ENCODE data around the gene ELF2.
"Not testable (repeated sequence)": the region's sequence is repeated elsewhere in the genome, so short reads cannot be mapped to it uniquely, and the experiment has no call there.

Gene ELF2

GRCh38 chr4:139184129-139184528 lies 7.1 kb upstream of the ELF2 start:
- DNase-seq = no peak

GRCh38 chr4:139177869-139178619 lies 1.0 kb upstream of the ELF2 start:
- DNase-seq = peak; percentile 91

GRCh38 chr4:139176302-139177048 lies 543 bp downstream of the ELF2 start:
- peak; percentile 54 for DNase-seq

DNA sequence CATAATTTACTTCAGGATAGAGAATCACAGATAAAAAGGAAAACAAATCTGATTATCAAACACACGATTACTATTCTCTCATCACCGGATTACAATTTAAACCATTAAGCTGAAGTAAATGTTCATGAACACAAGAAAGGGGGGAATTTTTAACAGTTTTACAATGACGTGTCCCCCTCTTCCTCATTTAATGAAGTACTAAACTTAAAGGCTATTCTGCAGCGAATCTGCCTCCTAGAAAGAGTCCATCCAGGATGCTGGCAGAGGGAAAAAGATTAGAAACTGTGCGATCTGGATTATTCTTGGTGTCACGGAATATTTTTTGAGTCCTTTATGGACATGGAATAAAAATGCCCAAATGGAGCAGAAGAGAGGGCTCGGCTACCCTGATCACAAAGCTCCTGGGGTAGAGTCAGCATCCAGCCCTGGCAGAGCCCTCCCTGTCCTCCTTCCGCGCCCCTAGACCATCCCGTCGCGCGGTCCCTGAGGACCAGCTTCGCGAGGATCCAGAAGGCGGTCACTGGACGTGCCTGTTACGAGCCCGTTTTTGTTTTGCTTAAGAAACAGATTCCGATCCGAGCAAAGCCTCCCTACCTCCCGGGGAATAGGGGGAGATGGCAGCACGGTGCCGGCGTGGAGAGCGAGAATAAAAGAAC lies 1.2 kb downstream of the ELF2 start:
- DNase-seq = no peak

DNA sequence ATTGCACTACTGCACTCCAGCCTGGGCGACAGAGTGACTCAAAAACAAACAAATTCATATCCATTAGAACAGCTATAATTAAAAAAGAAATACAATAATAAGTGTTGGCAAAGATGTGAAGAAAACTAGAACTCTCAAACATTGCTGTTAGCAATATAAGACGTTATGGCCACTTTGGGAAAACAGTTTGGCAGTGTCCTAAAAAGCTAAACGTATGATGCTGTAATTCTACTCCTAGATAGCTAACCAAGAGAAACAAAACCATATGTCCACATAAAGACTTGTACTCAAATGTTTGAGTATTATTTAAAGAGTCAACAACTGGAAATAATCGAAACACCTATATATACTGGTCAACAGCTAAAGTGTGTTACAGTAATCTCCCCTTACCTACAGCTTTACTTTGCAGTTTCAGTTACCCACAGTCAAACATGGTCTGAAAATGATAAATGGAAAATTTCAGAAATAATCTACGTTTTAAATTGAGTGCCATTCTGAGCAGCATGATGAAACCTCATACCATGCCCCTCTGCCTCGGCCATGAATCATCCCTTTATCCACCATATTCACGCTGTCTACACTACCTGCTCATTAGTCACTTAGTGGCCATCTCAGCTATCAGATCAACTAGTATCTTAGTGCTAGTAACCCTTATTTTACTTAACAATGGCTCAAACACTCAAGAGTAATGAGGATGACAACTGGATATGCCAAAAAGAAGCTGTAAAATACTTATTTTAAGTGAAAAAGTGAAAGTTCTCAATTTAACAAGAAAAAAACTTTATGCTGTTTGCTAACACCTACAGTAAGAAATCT lies 4.9 kb downstream of the ELF2 start:
- DNase-seq = peak; percentile 35

- no peak for DNase-seq
These were observed 6.1 kb downstream of the ELF2 start for GRCh38 chr4:139170932-139171331.

DNA sequence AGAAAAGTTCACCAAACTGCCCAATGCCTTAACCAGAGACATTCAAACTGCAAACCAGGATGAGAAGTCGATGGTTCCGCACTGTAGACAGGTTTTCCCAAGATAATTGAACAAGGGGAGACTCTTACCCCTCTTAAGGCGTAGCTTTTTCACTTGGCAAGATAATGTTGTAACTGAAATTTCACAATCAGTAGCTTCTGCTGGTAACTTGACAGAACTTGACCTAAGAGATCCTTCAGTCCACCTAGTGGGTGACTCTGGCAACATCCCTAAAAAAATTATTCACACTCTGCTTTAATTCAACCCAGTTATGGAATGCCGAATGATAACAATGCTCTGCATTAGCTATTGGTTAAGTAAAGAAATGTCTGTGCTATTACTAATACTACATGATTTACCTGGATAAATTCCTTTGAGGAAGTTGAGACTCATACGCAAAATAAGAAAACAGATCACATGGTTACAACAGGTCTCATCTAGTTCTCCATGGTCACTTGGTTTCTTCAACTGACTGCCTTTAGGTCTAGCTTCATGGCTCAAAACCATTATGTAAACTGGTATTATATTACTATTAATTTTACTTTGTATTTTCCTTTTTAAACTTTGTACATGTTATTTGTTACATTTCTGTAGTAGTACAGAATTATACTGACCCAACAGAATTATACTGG lies 9.1 kb downstream of the ELF2 start:
- no peak for DNase-seq

- DNase-seq = no peak
These were observed 12.3 kb downstream of the ELF2 start for GRCh38 chr4:139164731-139165130.

DNA sequence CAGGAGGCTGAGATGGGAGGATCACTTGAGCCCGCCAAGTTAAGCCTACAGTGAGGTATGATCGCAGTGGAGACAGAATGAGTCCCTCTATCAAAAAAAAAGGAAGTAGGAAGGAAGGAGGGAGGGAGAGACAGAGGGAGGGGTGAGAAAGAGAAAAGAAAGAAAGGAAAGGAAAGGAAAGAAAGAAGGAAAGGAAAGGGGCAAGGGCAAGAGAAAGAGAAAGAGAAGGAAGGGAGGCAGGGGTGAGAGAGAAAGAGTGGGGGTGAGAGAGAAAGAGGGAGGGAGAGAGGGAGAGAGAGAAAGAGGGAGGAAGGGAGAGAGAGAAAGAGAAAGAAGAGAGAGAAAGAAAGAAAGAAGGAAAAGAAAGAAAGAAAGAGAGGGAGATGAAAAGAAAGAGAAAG lies 13.2 kb downstream of the ELF2 start:
- DNase-seq = no peak

DNA sequence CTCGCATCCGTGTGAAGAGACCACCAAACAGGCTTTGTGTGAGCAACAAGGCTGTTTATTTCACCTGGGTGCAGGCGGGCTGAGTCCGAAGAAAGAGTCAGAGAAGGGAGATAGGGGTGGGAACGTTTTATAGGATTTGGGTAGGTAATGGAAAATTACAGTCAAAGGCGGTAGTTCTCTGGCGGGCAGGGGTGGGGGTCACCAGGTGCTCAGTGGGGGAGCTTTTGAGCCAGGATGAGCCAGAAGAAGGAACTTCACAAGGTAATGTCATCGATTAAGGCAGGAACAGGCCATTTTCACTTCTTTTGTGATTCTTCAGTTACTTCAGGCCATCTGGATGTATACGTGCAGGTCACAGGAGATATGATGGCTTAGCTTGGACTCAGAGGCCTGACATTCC lies 19.0 kb downstream of the ELF2 start:
- not testable (repeated sequence) for DNase-seq

DNA sequence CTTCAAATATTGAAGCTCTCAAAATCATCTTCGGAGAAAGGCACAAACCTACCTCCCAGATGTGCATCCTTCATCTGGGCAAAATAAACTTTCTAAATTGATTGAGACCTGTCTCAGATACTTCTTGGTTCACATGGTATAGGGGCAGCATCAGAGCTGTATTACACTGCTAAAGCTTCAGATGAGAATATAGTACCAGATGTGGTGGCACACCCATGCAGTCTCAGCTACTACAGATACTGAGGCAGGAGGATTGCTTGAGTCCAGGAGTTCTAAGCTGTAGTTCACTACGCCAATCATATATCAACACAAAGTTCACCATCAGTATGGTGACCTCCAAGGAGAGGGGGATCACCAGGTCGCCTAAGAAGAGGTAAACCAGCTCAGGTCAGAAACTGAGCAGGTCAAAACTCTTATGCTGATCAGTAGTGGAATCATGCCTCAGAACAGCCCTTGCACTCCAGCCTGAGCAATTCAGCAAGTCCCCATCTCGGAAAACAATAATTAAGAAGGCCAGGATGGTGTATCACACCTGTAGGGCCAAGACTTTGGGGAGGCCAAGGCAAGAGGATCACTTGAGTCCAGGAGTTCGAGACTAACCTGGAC lies 22.0 kb downstream of the ELF2 start:
- DNase-seq = no peak

DNA sequence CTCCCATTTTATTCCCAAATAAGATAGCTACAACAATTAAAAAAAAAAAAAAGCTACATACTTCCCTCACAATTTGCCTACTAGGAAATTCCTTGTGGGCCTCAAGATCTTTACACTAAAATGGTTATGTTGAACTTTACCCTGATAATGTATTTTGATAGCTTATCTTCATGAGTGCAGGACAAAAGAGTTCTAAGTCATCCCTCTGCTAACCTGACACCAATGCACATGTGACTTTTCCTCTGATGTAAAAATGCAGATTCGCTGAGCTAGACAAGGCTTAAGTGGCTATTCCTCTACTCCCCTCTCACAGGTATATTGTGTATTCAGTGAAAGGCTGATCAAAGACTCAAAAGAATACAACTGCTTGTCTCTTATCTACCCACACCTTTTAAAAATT lies 22.5 kb downstream of the ELF2 start:
- DNase-seq = no peak

DNA sequence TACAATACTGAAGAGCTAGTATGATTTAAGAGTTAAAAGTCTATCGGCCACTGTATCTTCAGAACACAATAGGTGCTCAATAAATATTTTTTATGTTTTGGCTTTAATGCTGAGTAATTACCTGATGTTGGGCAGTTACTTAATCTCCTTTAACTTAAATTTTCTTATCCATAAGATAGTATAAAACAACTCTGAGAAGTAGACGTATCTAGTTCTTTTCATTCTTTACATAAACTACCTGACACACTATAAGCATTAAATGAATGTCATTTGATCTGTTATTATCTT lies 22.9 kb downstream of the ELF2 start:
- DNase-seq = no peak

DNA sequence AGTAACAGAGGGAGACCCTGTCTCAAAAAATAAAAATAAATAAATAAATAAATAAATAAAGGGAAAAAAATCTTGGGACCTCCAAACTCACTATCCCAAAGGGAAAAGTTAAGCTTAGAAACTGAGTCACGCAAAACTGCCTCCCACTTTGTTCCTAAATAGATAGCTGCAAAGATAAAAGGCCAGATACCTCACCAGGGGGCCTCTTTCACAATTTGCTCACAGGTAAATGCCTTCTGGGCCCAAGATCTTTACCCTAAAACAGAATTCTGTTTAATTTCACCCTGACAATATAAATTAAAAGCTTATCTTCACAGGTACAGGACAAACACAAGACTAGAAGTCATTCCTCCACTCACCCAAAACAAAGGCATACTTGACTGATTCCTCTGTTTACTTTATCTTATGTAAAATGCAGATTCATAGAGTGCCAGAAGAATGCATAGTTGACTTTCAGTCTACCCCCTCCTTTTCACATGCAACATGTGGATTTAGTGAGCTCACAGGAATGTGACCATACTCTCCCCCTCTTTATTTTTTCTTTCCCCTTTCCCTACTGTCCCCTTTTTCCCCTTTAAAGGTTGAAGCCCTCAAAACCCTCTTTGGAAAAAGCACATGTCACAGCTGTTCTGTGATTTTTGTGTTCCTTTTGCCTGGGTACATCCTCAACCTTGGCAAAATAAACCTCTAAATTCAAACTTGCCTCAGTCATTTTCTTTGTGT lies 23.4 kb downstream of the ELF2 start:
- DNase-seq = no peak

- no peak for DNase-seq
These were observed 24.8 kb downstream of the ELF2 start for GRCh38 chr4:139152249-139152648.

- no peak for DNase-seq
These were observed 29.9 kb downstream of the ELF2 start for GRCh38 chr4:139146926-139147629.

GRCh38 chr4:139145552-139145932 lies 31.5 kb downstream of the ELF2 start:
- DNase-seq = no peak

DNA sequence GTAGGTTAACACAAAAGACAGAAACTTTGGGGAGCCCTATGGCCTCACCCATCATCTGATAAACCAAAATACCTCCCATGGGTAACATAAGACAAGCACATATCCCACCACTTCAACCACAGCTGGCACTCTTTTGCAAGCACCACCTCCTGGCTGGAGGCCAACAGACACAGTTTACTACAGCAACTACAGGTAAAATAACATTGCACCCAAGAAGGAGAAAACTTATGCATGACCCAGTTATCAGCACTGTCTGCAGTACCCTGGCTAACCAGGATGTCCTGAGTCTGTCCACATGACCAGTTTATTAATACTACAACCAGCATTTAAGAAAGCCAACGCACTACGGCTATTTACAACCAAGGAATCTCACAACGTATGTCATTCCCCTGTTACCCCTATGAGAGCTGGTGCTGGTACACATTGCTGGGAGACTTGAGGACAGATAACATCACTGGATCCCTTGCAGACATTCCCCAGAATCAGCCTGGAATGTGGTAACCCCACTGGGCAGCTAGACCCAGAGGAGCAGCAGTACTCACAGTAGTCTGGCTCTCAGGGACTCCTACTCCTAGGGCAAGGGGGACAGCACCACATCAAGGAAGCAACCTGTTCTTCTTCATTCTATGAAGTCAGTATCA lies 32.0 kb downstream of the ELF2 start:
- no peak for DNase-seq

- no peak for DNase-seq
These were observed 32.7 kb downstream of the ELF2 start for GRCh38 chr4:139144161-139144859.

DNA sequence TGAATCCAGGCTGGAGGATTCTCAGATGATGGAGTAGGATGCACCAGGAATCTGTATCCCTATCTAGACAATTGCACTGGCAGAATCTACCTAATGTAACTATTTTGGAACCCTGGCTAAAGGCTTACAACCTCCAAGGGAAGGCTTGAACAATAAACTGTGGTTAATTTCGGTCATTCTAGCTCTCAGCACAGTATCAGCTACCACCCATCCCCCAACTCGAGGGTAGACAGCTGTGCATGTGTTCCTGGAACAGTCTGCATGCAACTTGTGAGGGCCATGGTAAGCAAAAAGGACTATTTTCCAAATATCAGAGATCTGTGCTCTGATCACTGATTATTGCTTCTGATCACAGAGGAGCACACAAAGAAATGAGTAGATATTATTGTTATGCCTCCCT lies 34.0 kb downstream of the ELF2 start:
- DNase-seq = no peak
